ENCODE data around the gene CEBPB. TPM values are rescaled to one million over a fixed set of nuclear protein-coding genes. Genes with fewer than 3 reads are reported as not detected.

Gene CEBPB
- total and polyA plus RNA-seq, 12 donors: 20.9 to 104 (median 40.4) TPM

DNA sequence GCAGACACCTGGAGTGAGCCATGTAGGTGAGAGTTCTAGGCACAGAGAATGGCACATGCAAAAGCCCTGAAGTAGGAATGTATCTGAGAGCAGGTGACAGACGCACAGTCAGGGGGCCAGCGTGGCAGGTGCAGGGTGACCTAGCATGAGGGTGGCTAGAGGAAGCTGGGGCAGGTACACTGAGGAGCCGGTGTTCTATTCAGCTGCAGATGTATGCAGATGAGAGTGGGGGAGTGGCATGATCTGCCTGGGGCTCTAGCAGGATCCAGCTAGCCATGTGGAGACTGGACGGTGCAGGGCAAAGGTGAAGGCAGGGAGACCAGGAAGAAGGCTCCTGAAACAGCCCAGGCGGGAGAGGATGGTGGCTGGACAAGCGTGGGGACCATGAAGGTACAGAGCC is 47.8 kb upstream of the CEBPB start:
- WGBS, 2 donors: 86 to 88% methylated on average over 6 of the region's 6 CpGs
- Histone ChIP-seq H3K4me1 (peaks cover 9 to 90% (median 64%) of the 10 kb centered on the region in 9 donors), H3K27ac (peak overlapping the region in 1 of 10 donors; percentile 32)

DNA sequence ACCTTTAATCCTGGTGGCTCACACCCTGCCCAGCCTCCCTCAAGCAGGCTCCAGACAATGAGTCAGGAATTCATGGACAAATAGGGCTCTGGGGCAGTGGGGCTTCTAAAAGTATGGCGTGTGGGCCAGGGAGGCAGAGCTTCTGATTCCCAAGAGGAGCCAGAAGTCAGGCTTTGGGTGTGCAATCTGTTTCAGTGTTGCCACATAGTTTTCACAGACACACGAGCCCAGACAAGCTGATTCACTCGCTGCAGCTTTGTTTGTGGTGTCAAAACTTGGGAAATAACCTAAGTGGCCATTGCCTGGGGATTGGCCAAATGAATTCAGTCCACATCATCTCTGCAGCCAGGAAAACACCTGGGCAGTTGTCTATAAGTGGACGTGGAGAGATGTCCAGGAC is 46.3 kb upstream of the CEBPB start:
- H3K27ac ChIP-seq: peak overlapping the region in 1 of 10 donors; percentile 53
- peak in 1 of 8 donors; percentile 77 for ATAC-seq
- TF ChIP-seq, protein P1, sequence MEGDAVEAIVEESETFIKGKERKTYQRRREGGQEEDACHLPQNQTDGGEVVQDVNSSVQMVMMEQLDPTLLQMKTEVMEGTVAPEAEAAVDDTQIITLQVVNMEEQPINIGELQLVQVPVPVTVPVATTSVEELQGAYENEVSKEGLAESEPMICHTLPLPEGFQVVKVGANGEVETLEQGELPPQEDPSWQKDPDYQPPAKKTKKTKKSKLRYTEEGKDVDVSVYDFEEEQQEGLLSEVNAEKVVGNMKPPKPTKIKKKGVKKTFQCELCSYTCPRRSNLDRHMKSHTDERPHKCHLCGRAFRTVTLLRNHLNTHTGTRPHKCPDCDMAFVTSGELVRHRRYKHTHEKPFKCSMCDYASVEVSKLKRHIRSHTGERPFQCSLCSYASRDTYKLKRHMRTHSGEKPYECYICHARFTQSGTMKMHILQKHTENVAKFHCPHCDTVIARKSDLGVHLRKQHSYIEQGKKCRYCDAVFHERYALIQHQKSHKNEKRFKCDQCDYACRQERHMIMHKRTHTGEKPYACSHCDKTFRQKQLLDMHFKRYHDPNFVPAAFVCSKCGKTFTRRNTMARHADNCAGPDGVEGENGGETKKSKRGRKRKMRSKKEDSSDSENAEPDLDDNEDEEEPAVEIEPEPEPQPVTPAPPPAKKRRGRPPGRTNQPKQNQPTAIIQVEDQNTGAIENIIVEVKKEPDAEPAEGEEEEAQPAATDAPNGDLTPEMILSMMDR (IDR thresholded peaks at IDR 0.05): no peak
- H3K9me3 ChIP-seq: no peaks in the 10 kb centered on the region
- DNase-seq: no peak
- H3K4me1 ChIP-seq: peaks cover 0 to 91% (median 62%) of the 10 kb centered on the region in 9 donors
- peaks cover 0 to 57% (median 12%) of the 10 kb centered on the region in 9 donors for H3K36me3 ChIP-seq
- intact Hi-C loops (cut with DNase I): no loop called here
- no peak overlapping the region for H3K4me3 ChIP-seq
- no peaks in the 10 kb centered on the region for H3K27me3 ChIP-seq
- 71 to 74% methylated on average over 4 of the region's 4 CpGs for WGBS, 2 donors

More for the DNA sequence above, 47.8 kb upstream of the CEBPB start:
- Histone ChIP-seq H3K36me3 (peaks cover 0 to 51% (median 12%) of the 10 kb centered on the region in 9 donors), H3K9me3 (no peaks in the 10 kb centered on the region), H3K27me3 (no peaks in the 10 kb centered on the region), H3K4me3 (no peak overlapping the region)
- intact Hi-C loops (cut with DNase I): no loop called here
- DNase-seq (no peak), ATAC-seq (no peak)
- TF ChIP-seq, protein P1 (IDR thresholded peaks at IDR 0.05): no peak

DNA sequence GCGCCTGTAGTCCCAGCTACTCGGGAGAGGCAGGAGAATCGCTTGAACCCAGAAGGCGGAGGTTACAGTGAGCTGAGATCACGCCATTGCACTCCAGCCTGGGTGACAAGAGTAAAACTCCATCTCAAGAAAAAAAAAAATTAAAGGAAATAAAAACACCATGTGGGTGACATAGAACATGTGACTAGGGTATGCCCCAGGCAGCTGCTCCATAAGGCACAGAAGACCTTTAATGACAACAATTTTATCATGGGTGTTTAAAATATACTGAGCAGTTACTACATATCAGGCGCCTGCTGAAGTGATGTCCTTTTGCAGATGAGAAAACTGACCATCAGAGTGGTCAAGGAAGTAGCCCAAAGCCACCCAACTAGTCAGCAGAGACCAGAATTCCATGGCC is 45.1 kb upstream of the CEBPB start:
- intact Hi-C loops (cut with DNase I): no loop called here
- TF ChIP-seq, protein P1 (IDR thresholded peaks at IDR 0.05): no peak
- DNase-seq: no peak
- Histone ChIP-seq H3K27ac (peak overlapping the region in 1 of 10 donors; percentile 89), H3K4me3 (no peak overlapping the region), H3K9me3 (no peaks in the 10 kb centered on the region), H3K36me3 (peaks cover 0 to 53% (median 12%) of the 10 kb centered on the region in 9 donors), H3K4me1 (peaks cover 0 to 91% (median 64%) of the 10 kb centered on the region in 9 donors), H3K27me3 (no peaks in the 10 kb centered on the region)
- 95 to 96% methylated on average over 6 of the region's 6 CpGs for whole genome bisulfite sequencing, 2 donors
- ATAC-seq: no peak

DNA sequence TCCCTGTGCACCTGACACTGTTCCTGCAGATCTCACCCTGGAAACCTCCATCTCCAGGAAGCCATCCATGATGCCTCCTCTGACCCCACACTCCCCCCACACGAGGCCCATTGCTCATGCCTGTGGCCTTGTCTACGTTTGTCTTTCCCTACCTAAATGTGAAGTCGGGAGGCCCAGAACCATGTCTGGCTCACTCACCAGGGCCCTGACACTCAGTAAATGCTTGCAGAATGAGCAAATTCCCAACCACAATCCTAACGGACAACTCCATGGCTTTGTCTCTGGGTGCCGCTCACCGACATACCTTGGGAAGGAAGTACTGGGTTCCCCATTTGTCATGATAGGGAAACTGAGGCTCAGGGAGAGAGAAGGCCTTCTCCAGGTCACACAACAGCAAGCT is 44.4 kb upstream of the CEBPB start:
- TF ChIP-seq, protein P1 (IDR thresholded peaks at IDR 0.05): no peak
- no peak for ATAC-seq
- Histone ChIP-seq H3K27me3 (no peaks in the 10 kb centered on the region), H3K4me3 (no peak overlapping the region), H3K4me1 (peaks cover 2 to 92% (median 63%) of the 10 kb centered on the region in 9 donors), H3K36me3 (peaks cover 0 to 50% (median 12%) of the 10 kb centered on the region in 9 donors), H3K27ac (peak overlapping the region in 8 of 10 donors; percentile 58 to 89 (median 76)), H3K9me3 (no peaks in the 10 kb centered on the region)
- DNase-seq: no peak
- whole genome bisulfite sequencing, 2 donors: 86 to 87% methylated on average over 6 of the region's 6 CpGs
- intact Hi-C loops (cut with DNase I): no loop called here

Data from heart right ventricle (tissue), 16 donors.